Prostate gland (tissue), 2 donors: Measurements from ENCODE around the gene ADM5. TPM values are rescaled to one million over a fixed set of nuclear protein-coding genes. Genes with fewer than 3 reads are reported as not detected.

ENCODE experiments used
- DNase-seq: peaks from one replicate; pipeline ENCODE4 v3.0.0-alpha.2; 2019; ENCODE audit warnings: low spot score
- H3K27ac ChIP-seq, 2 donors: fragments of 200-600 bp; sonication (generic); 2 replicates each; pipeline ENCODE4 v1.5.1; 2017 to 2019
- H3K27me3 ChIP-seq: fragments of 200-600 bp; sonication (generic); replicated peaks from 2 replicates; pipeline ENCODE4 v1.5.1; 2019; ENCODE audit not compliant: insufficient read depth
- H3K36me3 ChIP-seq, 2 donors: fragments of 200-600 bp; sonication (generic); 1 replicate in 1 of 2; 2 replicates in 1 of 2; pipeline versions ENCODE4 v1.5.1 to v1.8.1; 2017 to 2019
- H3K4me1 ChIP-seq: fragments of 200-600 bp; sonication (generic); replicated peaks from 2 replicates; pipeline ENCODE4 v1.5.1; 2019
- H3K4me3 ChIP-seq, 2 donors: fragments of 200-600 bp; sonication (generic); 2 replicates each; pipeline ENCODE4 v1.5.1; 2017 to 2019
- H3K9me3 ChIP-seq: fragments of 200-600 bp; sonication (generic); 2 replicates; pipeline ENCODE4 v1.5.1; 2017
- POLR2A ChIP-seq: fragments of 450-650 bp; IDR thresholded peaks from one replicate; pipeline ENCODE4 v1.6.1; 2016; ENCODE audit warnings: antibody characterized with exemption, mild to moderate bottlenecking
- POLR2AphosphoS5 ChIP-seq: sonication (generic); formaldehyde crosslinking; IDR thresholded peaks from one replicate; pipeline ENCODE4 v1.6.1; 2017; ENCODE audit warnings: antibody characterized with exemption
- WGBS: methylation state at CpG from one replicate; pipeline ENCODE4 v1.1.5; 2018; 5-methylcytosine and 5-hydroxymethylcytosine counted together
- intact Hi-C: fragments of 100-400 bp; cut with DNase I; formaldehyde crosslinking; loops from one replicate; pipeline ENCODE4 v1.14.2; 2022
- total RNA-seq, 2 donors: library from RNA; depleted of rRNA; stranded (reverse); fragments of >200 nt; gene quantifications; one replicate each; pipeline ENCODE4 v1.1.0, GENCODE V29; 2016
- TF ChIP-seq, protein P1 (sequence below), 4 experiments: fragments of 200-600 bp in 2 of 4; fragments of 450-650 bp in 2 of 4; sonication (generic) in 2 of 4; IDR thresholded peaks; 1 replicate in 3 of 4; 2 replicates in 1 of 4; pipeline ENCODE4 v1.5.1; 2016 to 2019; ENCODE audit warnings: antibody characterized with exemption in 4 of 4, mild to moderate bottlenecking in 2 of 4, moderate library complexity in 2 of 4

ADM5 gene
- total RNA-seq, 2 donors from 2014 or later: 0.68 to 6.1 TPM

DNA sequence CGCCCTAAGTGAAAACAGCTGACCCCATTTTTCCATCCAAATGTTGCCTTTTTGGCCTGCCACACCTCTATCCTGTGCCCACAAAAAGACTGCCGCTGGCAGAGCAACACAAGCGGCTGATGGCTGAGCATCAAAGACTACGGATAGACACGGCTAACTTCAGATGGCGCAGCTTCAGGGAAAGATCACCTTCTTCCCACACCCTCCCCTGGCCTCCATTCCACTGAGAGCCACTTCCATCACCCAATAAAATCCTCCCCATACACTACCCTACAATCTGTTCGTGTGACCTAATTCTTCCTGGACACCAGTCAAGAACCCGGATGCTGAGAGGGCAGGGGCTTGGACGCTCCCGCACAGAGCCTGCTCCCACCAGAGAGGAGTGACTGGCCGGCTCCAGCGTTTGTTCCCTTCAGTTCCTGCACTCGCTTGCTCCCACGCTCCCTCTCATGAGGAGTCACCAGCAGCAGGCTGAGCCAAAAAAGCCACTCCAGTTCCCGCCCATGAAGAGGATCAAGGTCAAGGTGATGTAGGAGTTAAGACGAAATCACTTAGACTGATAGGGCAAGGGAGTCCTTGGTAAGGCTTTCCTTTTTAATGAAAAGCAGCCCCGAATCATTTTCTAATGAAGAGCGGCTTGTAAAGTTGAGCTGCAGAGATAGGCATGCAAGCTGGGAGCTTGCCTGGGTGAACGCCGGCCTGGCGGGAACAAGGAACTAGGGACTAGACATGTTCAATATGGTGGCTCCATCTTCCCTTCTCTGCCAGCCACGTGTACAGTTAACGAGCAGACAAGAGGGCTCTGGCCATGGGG is 38.0 kb downstream of the ADM5 start:
- 43% methylated on average over 23 of the region's 23 CpGs for WGBS
- intact Hi-C loops: no loop called here
- Histone ChIP-seq H3K4me1 (no peaks in the 10 kb centered on the region), H3K27me3 (no peaks in the 10 kb centered on the region), H3K36me3 (no peaks in the 10 kb centered on the region), H3K27ac (peak overlapping the region in 1 of 2 donors; percentile 11), H3K4me3 (no peak overlapping the region), H3K9me3 (no peaks in the 10 kb centered on the region)
- TF ChIP-seq POLR2A (no peak), POLR2AphosphoS5 (no peak)
- TF ChIP-seq, protein P1, sequence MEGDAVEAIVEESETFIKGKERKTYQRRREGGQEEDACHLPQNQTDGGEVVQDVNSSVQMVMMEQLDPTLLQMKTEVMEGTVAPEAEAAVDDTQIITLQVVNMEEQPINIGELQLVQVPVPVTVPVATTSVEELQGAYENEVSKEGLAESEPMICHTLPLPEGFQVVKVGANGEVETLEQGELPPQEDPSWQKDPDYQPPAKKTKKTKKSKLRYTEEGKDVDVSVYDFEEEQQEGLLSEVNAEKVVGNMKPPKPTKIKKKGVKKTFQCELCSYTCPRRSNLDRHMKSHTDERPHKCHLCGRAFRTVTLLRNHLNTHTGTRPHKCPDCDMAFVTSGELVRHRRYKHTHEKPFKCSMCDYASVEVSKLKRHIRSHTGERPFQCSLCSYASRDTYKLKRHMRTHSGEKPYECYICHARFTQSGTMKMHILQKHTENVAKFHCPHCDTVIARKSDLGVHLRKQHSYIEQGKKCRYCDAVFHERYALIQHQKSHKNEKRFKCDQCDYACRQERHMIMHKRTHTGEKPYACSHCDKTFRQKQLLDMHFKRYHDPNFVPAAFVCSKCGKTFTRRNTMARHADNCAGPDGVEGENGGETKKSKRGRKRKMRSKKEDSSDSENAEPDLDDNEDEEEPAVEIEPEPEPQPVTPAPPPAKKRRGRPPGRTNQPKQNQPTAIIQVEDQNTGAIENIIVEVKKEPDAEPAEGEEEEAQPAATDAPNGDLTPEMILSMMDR (IDR thresholded peaks at IDR 0.05): no peak
- DNase-seq: no peak

DNA sequence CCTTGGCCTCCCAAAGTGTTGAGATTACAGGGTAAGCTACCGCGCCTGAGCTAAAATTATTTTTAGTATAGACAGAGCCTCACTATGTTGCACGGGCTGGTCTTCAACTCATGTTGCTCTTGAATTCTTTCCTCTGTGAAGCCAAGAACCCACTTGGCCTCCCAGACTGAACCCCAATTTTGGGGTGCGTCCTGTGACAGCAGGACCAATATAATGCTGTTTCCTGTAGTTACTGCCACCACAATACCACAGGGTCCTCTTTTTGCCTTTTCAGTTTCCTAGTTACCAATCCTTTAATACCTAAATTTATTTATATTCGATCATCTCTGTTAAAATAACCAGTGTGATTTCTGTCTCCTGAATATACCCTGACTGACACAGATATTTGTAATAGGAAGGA is 40.8 kb downstream of the ADM5 start:
- H3K36me3 ChIP-seq: no peaks in the 10 kb centered on the region
- TF ChIP-seq, protein P1 (IDR thresholded peaks at IDR 0.05): no peak
- TF ChIP-seq POLR2AphosphoS5: no peak
- TF ChIP-seq POLR2A: no peak
- no peaks in the 10 kb centered on the region for H3K27me3 ChIP-seq
- no peak for DNase-seq
- no peaks in the 10 kb centered on the region for H3K9me3 ChIP-seq
- WGBS: 90% methylated on average over 5 of the region's 5 CpGs
- intact Hi-C loops: no loop called here
- no peaks in the 10 kb centered on the region for H3K4me1 ChIP-seq
- no peak overlapping the region for H3K27ac ChIP-seq
- no peak overlapping the region for H3K4me3 ChIP-seq

DNA sequence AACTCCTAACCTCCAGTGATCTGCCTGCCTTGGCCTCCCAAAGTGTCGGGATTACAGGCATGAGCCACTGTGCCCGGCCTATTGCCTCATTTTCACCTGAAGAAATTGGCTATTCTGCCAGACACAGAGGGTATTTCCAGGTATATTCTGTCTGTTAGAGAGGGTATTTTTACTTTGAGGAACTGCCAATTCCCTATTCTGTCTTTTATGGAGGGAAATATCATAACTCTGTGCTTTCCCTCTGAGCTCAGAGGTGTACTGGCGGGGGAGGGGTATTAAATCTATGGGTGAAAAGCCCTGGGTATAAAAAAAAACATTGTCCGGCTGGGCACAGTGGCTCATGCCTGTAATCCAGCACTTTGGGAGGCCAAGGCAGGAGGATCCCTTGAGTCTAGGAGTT is 48.9 kb downstream of the ADM5 start:
- no peaks in the 10 kb centered on the region for H3K9me3 ChIP-seq
- no peak overlapping the region for H3K27ac ChIP-seq
- 59% methylated on average over 4 of the region's 4 CpGs for WGBS
- DNase-seq: no peak
- TF ChIP-seq POLR2A (no peak), POLR2AphosphoS5 (no peak)
- TF ChIP-seq, protein P1 (IDR thresholded peaks at IDR 0.05): no peak
- intact Hi-C loops: no loop called here
- H3K36me3 ChIP-seq: no peaks in the 10 kb centered on the region
- H3K4me1 ChIP-seq: no peaks in the 10 kb centered on the region
- H3K27me3 ChIP-seq: no peaks in the 10 kb centered on the region
- H3K4me3 ChIP-seq: no peak overlapping the region

DNA sequence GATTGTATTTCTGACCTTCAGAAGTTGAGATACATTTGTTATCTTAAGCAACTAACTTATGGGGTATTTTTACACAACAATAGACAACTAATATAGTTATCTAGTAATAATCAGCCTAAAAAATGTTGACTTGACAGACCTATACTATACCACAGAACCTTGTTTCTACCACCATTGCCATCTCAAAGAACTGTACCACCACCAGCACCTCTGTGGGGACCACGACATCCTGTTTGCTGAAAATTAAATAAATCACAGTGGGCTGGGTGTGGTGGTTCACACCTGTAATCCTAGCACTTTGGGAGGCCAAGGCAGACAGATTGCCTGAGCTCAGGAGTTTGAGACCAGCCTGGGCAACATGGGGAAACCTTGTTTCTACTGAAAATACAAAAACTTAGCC is 49.7 kb downstream of the ADM5 start:
- TF ChIP-seq POLR2AphosphoS5 (no peak), POLR2A (no peak)
- TF ChIP-seq, protein P1 (IDR thresholded peaks at IDR 0.05): no peak
- Histone ChIP-seq H3K4me3 (no peak overlapping the region), H3K9me3 (no peaks in the 10 kb centered on the region), H3K4me1 (no peaks in the 10 kb centered on the region), H3K36me3 (no peaks in the 10 kb centered on the region), H3K27me3 (no peaks in the 10 kb centered on the region), H3K27ac (no peak overlapping the region)
- intact Hi-C loops: no loop called here
- DNase-seq: no peak
- WGBS: 64% methylated on average over 1 of the region's 1 CpG

DNA sequence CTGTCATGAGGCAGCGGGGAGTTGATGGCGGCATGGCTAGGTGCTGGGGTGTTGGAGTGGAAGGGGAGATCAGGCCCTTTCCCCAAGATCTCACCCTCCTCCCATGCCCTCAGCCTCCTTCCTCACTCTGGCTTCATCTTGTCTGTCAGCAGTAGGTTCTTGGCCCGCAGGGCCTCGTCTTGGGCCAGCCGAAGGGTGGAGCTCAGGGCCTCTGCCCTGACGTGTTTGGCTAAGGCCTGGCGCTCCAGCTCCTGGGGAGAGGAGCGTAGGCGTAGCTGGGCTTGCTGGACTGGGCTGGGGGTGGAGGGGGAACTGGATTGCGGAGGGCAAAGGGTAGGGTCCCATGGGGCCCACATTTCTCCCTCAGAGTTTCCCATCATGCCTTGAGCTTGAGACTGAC is 50.5 kb downstream of the ADM5 start:
- Histone ChIP-seq H3K27ac (no peak overlapping the region), H3K9me3 (no peaks in the 10 kb centered on the region), H3K36me3 (no peaks in the 10 kb centered on the region), H3K27me3 (no peaks in the 10 kb centered on the region), H3K4me3 (no peak overlapping the region), H3K4me1 (no peaks in the 10 kb centered on the region)
- intact Hi-C loops: no loop called here
- 56% methylated on average over 10 of the region's 10 CpGs for WGBS
- TF ChIP-seq, protein P1 (IDR thresholded peaks at IDR 0.05): no peak
- TF ChIP-seq POLR2A: no peak
- no peak for TF ChIP-seq POLR2AphosphoS5
- no peak for DNase-seq
